Gastroesophageal sphincter (tissue), 4 donors: ENCODE data around the gene PRKACA. TPM values are rescaled to one million over a fixed set of nuclear protein-coding genes. Genes with fewer than 3 reads are reported as not detected.

Experiments
- ATAC-seq: fragments of 150-250 bp; one replicate; pipeline ENCODE4 v1.9.1; 2016; ENCODE audit warnings: mild to moderate bottlenecking, moderate library complexity
- H3K27ac ChIP-seq, 4 donors: fragments of 200-600 bp; sonication (generic) in 3 of 4; 1 replicate in 3 of 4; 2 replicates in 1 of 4; pipeline ENCODE4 v1.5.1; 2016 to 2019
- H3K27me3 ChIP-seq: fragments of 200-600 bp; sonication (generic); one replicate; pipeline ENCODE4 v1.5.1; 2019
- H3K36me3 ChIP-seq, 2 donors: fragments of 200-600 bp; sonication (generic); one replicate each; pipeline ENCODE4 v1.5.1; 2019; ENCODE audit warnings: control low read depth in 1 of 2
- H3K4me1 ChIP-seq, 3 donors: fragments of 200-600 bp; sonication (generic); 1 replicate in 2 of 3; 2 replicates in 1 of 3; pipeline ENCODE4 v1.5.1; 2016 to 2019; ENCODE audit warnings: control low read depth in 2 of 3
- H3K4me3 ChIP-seq, 2 donors: fragments of 200-600 bp; sonication (generic); one replicate each; pipeline ENCODE4 v1.5.1; 2019; ENCODE audit warnings: mild to moderate bottlenecking in 1 of 2, moderate library complexity in 1 of 2
- H3K9me3 ChIP-seq, 3 donors: fragments of 200-600 bp; sonication (generic); one replicate each; pipeline ENCODE4 v1.5.1; 2017 to 2019; ENCODE audit warnings: control low read depth in 2 of 3
- CTCF ChIP-seq, 4 experiments: fragments of 200-600 bp in 2 of 4; fragments of 450-650 bp in 2 of 4; sonication (generic) in 1 of 4; IDR thresholded peaks; one replicate each; pipeline ENCODE4 v1.5.1; 2017 to 2019; ENCODE audit warnings: antibody characterized with exemption in 4 of 4, mild to moderate bottlenecking in 2 of 4, moderate library complexity in 2 of 4
- EP300 ChIP-seq: sonication (generic); formaldehyde crosslinking; IDR thresholded peaks from one replicate; pipeline ENCODE4 v1.6.1; 2017; ENCODE audit warnings: antibody characterized with exemption, mild to moderate bottlenecking
- POLR2A ChIP-seq, 2 donors: fragments of 450-650 bp; IDR thresholded peaks; one replicate each; pipeline ENCODE4 v1.6.1; 2017; ENCODE audit warnings: antibody characterized with exemption in 2 of 2, mild to moderate bottlenecking in 2 of 2, moderate library complexity in 1 of 2
- POLR2AphosphoS5 ChIP-seq: sonication (generic); formaldehyde crosslinking; IDR thresholded peaks from one replicate; pipeline ENCODE4 v1.6.1; 2017; ENCODE audit warnings: antibody characterized with exemption
- WGBS, 2 donors: methylation state at CpG; one replicate each; pipeline ENCODE4 v1.1.5; 2018; ENCODE audit warnings: low coverage in 1 of 2; 5-methylcytosine and 5-hydroxymethylcytosine counted together
- total RNA-seq, 4 donors: library from RNA; depleted of rRNA; stranded (reverse); fragments of >200 nt; gene quantifications; one replicate each; pipeline ENCODE4 v1.1.0, GENCODE V29; 2016

The PRKACA gene
- total RNA-seq, 4 donors from 2014 or later, result 62.3 to 138 (median 76.6) TPM

GRCh38 chr19:14073925-14074838, 43.4 kb downstream of the PRKACA start:
- WGBS, 2 donors, result 0 to 2% methylated on average over 6 to 17 of the region's 44 CpGs
- peak; percentile 15 for ATAC-seq
- Histone ChIP-seq H3K27me3 (no peaks in the 10 kb centered on the region), H3K4me3 (peak overlapping the region; percentile 41 to 67), H3K27ac (peak overlapping the region; percentile 71 to 95 (median 90)), H3K9me3 (no peaks in the 10 kb centered on the region), H3K36me3 (no peaks in the 10 kb centered on the region), H3K4me1 (peaks cover 0 to 46% (median 19%) of the 10 kb centered on the region in 3 donors)
- no peak for TF ChIP-seq CTCF (IDR thresholded peaks at IDR 0.05)
- TF ChIP-seq POLR2A (IDR thresholded peaks at IDR 0.05), result peak in 1 of 2 donors; percentile 0

GRCh38 chr19:14073261-14073924, 44.2 kb downstream of the PRKACA start:
- ATAC-seq, result peak; percentile 71
- WGBS, 2 donors, result no CpG with 5 or more reads among the region's 106 CpGs
- TF ChIP-seq EP300 (no peak), POLR2AphosphoS5 (peak; percentile 50), POLR2A (IDR thresholded peaks at IDR 0.05) (peak; percentile 53 to 72), CTCF (IDR thresholded peaks at IDR 0.05) (peak in 3 of 4 experiments; percentile 39 to 95 (median 86))

GRCh38 chr19:14072535-14073260, 44.9 kb downstream of the PRKACA start, which contains the start of gene MISP3:
Gene MISP3 (plus strand): TSS chr19:14072786. CDS start chr19:14073310, 524 bp downstream.
- peak; percentile 8 for ATAC-seq
- Histone ChIP-seq H3K9me3 (no peaks in the 10 kb centered on the region), H3K4me1 (peaks cover 0 to 46% (median 19%) of the 10 kb centered on the region in 3 donors), H3K36me3 (no peaks in the 10 kb centered on the region), H3K4me3 (peak within 1 kb of the TSS; percentile 41 to 67), H3K27ac (peak within 1 kb of the TSS; percentile 71 to 95 (median 90)), H3K27me3 (no peaks in the 10 kb centered on the region)
- TF ChIP-seq EP300 (no peak), POLR2AphosphoS5 (no peak), POLR2A (IDR thresholded peaks at IDR 0.05) (no peak), CTCF (IDR thresholded peaks at IDR 0.05) (no peak)
- WGBS, 2 donors, result no CpG with 5 or more reads among the region's 51 CpGs

More at GRCh38 chr19:14073261-14073924, 44.2 kb downstream of the PRKACA start:
- H3K36me3 ChIP-seq, result no peaks in the 10 kb centered on the region
- no peaks in the 10 kb centered on the region for H3K9me3 ChIP-seq
- H3K27ac ChIP-seq, result peak overlapping the region; percentile 71 to 95 (median 90)
- H3K4me3 ChIP-seq, result peak overlapping the region; percentile 41 to 67
- H3K4me1 ChIP-seq, result peaks cover 0 to 46% (median 19%) of the 10 kb centered on the region in 3 donors
- no peaks in the 10 kb centered on the region for H3K27me3 ChIP-seq

DNA sequence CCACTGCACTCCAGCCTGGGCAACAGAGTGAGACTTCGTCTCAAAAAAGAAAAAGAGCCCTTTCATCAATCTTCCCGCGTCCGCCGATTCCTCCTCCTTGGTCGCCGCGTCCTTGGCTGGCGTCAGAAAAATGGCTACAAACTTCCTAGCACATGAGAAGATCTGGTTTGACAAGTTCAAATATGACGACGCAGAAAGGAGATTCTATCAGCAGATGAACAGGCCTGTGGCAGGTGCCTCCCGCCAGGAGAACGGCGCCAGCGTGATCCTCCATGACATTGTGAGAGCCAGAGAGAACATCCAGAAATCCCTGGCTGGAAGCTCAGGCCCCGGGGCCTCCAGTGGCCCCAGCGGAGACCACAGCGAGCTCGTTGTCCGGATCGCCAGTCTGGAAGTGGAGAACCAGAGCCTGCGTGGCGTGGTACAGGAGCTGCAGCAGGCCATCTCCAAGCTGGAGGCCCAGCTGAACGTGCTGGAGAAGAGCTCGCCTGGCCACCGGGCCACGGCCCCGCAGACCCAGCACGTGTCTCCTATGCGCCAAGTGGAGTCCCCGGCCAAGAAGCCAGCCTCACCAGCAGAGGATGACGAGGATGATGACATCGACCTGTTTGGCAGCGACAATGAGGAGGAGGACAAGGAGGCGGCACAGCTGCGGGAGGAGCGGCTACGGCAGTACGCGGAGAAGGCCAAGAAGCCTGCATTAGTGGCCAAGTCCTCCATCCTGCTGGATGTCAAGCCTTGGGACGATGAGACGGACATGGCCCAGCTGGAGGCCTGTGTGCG, 47.1 kb downstream of the PRKACA start:
- H3K27me3 ChIP-seq, result no peaks in the 10 kb centered on the region
- WGBS, 2 donors, result 98% methylated on average over 8 of the region's 43 CpGs; no CpG with 5 or more reads in 1 of the 2 donors
- TF ChIP-seq CTCF (IDR thresholded peaks at IDR 0.05) (no peak), POLR2AphosphoS5 (no peak), EP300 (no peak), POLR2A (IDR thresholded peaks at IDR 0.05) (no peak)
- no peak for ATAC-seq
- H3K4me3 ChIP-seq, result no peak overlapping the region
- no peak overlapping the region for H3K27ac ChIP-seq
- peaks cover 0 to 40% (median 16%) of the 10 kb centered on the region in 3 donors for H3K4me1 ChIP-seq
- no peaks in the 10 kb centered on the region for H3K36me3 ChIP-seq
- no peaks in the 10 kb centered on the region for H3K9me3 ChIP-seq
